HG02763 (cell line): ENCODE data around the gene FLRT1.

Experiments
- ATAC-seq: cut with Tn5 transposase; IDR thresholded peaks from one replicate; pipeline ENCODE4 v1.9.1; 2021; ENCODE audit warnings: mild to moderate bottlenecking, moderate library complexity; ENCODE audit not compliant: unreplicated experiment

The FLRT1 gene

DNA sequence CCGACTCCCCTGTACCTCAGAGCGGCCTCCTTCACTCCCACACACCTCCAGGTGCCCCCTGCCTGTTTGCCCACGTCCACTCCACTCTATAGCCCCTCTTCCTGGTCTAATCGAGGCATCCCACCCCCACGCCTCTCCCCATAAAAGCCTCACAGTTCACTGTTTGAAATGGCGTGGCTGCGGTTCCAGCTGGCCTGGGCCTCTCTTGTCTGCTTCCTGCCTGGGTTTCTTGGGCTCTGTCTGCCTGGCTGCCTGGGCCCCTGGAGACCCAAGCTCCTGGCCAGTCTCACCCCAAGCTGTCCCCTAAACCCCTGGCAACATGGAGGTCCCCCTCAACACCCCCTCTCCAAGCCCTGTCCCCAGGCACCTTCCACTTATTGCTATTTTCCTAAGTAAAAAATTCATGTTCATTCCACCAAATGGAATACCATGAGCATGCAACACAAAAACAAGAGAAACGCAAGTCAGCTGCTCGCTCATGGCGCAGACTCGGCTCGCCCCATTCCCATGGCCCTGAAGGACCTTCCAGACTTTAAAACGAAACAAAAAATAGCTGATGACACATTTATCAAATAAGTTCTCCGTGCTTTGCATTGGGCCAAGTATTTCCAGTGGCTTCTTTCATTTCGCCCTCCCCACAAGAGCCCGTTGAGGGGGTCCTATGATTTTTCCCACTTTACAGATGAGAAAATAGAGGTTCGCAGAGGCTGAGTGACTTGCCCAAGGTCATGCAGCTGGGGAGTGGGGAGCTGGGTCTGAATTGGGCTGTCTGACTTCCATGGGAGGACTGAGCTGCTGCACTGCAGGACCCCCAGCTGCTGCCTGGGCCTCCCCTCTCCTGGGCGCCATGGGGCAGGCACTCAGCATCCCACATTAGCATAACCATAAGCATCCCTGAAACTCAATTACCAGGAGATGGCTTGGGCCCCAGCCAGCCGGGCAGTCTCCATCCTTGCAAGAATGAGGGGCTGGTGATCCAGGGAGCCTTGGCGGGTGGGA lies 11.7 kb upstream of the FLRT1 start:
- no peak for ATAC-seq

- no peak for ATAC-seq
These were observed 10.5 kb upstream of the FLRT1 start for GRCh38 chr11:64025205-64025604.

DNA sequence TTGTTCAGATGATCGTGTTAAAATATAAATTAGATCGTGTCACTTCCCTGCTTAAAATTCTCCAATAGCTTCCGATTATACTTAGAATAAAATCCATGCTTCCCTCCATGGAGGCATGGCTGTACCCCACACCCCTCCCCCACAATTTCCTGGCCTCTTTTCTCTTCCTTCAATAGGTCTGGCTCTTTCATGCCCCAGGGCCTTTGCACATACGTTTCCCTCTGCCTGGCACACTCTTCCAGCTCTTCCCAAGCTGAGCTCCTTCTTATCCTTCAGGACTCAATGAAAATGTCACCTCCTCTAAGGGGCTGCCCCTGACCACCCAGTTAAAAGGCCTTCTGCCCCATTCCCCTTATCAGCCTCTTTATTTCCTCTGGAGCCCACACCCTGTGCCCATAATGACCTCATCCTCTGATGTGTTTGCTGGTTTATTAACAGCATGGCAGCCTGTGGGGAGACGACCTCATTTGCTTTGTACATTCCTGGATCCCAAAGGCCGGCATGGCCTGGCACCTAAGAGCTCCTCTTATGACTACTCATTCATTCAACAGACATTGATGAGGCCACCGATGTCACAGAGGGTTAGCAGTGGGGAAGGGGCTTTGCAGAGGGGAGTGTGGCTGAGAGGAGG lies 9.0 kb upstream of the FLRT1 start:
- no peak for ATAC-seq

DNA sequence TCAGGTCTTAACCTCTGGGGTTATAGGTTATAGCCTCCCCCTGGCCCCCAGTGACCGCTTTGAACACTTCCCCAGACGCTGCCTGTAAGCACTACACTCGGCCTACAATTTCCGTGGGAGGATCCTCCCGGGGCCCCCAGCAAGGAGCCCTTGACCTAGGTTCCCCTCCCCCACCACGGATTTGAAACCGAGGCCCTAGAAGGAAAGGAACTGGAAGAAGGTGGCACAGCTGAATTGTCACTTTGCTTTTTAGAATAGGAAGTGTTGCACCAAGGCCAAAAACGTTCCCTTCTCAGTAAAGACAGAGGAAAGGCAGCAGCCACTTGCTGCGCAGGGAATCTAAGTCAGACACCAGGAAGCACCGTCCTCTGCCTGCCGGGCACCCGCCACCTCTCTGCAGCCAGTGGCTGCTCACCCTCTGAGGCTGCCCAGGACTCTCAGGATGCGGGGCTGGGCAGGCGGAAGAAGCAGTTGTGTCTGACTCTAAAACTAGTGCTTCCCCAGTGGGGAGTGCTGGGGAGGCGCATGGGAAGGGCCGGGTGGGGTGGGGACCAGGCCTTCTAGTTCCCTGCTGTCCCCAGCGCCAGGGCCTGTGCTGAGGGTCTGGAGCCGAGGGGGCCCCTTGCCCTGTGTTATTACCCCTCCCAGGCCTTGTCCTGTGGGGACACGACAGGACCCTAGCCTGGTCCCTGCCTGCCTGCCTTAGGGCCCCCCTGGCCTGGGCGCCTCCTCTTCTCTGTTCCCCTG lies 7.9 kb upstream of the FLRT1 start:
- no peak for ATAC-seq

GRCh38 chr11:64028398-64029115 lies 7.2 kb upstream of the FLRT1 start:
- no peak for ATAC-seq

GRCh38 chr11:64029773-64030172 lies 6.0 kb upstream of the FLRT1 start:
- ATAC-seq: no peak

- no peak for ATAC-seq
These were observed 4.7 kb upstream of the FLRT1 start for GRCh38 chr11:64031001-64031400.

GRCh38 chr11:64032050-64032449 lies 3.7 kb upstream of the FLRT1 start:
- ATAC-seq: no peak

DNA sequence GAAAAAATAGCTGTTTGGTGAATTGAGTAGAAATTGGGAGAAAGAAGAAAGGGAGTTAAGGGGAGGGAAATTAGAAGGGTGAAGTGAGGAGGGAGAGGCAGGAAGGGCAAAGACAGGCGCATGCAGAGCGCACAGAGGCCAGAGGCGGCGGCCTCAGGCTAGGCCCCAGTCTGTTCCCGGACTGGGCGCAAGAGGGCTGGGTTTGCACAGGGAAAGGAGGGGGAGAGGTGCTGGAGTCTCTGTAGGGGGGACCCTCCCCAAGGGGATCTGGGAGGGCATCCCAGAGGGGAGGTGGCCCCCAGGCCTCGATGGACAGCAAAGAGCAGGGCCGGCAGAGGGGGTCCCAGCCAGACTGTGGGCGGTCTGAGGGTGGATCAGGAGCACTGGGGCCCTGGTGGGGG lies 1.3 kb upstream of the FLRT1 start:
- no peak for ATAC-seq

DNA sequence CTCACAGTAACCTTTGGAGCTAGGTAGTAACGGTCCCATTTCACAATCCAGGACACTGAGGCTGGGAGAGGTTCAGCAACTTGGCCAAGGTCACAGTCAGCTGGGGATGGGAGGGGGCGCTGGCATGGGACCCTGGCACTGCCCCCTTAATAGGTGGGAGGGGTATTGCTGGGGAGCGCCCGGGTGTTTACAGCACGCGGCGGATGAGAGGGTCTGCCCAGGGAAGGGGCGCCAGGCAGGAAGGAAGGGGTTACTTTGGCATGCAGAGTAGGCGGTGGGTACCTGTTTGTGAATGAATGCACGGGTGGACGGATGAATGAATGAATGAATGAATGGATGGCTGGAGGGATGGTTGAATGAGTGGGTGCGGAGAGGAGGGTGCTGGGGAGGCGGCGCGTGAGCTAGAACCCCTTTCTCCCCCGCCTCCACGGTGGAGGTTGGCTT lies 628 bp upstream of the FLRT1 start:
- ATAC-seq: no peak

- no peak for ATAC-seq
These were observed 626 bp downstream of the FLRT1 start for GRCh38 chr11:64036087-64037026.

DNA sequence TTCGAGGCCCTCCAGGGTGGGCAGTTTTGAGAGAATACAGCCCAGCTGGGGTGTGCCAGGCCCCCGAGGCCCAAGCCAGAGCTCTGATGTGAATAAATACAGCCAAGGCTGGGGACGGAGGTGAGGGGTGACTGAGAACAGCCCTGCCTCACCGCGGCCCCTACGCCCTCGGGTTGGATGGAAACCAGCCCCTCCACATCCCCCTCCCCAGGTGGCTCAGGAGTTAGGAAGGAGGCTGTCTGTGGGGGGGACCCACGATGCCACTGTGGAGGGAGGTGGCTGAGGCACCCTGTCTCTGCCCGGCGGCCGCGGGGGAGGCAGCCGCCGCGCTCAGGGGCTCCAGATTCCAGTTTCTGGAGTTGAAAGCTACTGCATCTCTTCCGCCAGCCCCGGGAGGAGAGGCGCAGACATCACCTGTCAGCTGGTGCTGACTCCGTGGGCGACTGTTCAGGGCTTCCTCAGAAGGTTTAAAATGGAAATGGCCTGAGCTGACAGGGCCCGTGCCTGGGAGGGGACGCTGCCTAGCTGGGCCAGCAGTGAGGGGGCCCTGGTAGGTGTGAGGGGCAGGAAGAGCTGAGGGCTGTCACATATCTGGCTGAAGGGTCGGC lies 1.4 kb downstream of the FLRT1 start:
- ATAC-seq: no peak

DNA sequence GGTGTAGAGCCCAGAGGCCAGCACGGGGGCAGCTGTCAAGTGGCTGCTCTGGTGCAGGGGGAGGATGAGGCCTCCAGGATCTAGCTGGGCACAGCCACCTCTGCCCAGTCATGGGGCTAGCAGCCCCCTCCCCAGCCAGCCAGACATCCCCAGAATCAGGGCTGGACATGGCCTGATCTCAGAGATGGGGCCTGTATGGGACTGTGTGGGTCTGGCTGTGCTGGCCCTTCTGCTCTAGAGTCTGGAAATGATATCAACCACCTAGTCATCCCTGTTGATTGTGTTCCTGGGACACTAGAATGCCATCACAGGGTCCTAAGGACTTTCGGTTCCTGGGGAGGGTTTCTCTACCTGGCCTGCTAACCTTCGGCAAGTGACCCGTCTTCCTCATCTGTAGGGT lies 2.8 kb downstream of the FLRT1 start:
- no peak for ATAC-seq

DNA sequence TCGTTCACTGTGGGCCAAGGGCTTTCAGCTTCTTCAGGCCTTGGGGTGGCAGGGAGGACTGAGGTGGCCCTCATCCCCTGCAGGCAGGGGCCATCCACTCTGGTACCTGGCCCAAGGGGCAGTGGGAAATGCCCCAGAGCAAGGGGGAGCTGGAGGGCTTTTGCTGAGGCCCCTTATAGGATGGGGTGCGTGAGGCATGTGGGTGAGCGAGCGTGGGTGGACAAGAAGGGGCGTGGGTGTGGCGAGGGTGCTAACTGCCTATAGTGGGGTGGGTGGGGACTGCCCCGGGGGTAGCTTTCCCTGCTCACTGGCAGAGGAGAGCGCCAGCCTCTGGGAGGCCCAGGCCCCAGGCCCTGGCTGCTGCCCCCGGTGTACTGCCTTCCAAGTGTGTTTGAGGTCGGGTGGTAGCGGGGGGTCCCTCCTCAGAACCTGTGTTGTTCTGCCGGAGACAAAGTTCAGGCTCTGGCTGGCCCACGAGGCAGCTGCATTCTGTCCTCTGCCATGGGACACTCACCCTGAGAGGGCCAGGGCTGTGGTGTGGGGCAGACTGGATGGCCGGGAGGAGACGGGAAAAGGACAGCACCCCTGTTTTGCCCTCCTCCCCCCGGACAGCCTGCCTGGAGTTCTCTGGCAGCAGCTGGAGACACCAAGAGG lies 3.4 kb downstream of the FLRT1 start:
- no peak for ATAC-seq

DNA sequence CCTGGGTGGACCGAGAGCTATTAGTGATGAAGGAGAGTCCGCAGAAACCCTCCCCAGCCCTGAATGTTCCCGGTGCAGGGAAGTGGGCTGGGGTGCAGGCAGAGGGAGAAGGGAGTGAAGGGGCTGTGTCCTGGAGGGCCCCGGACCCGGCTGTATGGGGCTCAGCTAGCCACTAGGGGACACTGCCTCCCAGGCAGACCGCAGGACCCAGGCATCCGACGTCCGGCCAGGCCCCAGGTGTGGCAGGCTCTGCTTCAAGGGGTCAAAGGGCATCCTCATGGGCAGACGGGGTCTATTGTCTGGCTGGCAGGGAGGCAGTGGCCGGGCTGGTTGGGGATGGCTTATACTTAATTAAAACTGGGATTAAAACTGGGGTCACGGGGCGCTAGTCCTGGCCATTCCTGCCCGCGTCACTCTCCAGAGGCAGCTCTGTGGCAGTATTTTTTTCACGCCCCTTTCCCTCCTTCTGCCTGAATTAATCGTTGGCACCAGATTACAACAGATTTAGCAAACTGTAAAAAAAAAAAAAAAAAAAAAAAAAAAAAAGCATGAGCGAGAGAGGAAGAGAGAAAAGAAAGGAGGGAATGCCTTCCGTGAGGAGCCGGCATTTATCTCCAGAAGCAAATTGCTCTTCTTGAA lies 5.1 kb downstream of the FLRT1 start:
- no peak for ATAC-seq

DNA sequence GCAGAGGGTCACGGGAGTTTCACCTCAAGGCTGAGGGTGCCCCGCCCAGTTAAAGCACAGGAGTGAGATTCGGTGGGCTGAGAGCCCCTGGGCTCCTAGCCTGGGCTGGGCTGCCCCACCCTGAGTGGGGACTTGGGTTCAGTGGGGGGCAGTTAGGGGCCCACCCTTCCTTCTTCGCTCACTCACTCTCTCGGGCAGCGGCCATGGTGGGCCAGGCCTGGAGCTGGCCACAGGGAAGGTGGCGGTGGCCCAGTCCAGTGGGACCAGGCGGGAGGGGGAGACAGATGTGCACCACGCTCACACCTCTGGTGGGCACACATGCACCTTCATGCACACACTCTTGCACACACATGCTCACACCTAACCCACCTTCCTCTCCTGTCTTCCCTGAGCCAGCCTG lies 6.1 kb downstream of the FLRT1 start:
- ATAC-seq: no peak

- ATAC-seq: no peak
These were observed 6.6 kb downstream of the FLRT1 start for GRCh38 chr11:64042301-64042700.

DNA sequence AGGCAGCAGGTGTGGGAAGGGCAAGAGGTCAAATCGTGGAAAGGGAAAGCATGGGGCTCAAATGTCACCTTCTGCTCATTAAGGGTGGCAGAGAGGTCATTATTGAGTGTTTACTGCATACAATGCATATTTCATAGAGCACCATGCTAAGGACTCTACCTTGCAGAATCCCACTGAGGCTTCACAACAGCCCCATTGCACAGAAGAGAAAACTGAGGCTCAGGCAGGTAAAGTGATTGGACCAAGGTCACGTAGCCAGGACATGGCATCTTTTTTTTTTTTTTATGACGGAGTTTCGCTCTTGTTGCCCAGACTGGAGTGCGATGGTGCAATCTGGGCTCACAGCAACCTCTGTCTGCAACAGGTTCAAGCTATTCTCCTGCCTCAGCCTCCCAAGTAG lies 7.8 kb downstream of the FLRT1 start:
- no peak for ATAC-seq
